22Rv1 (cell line): ENCODE measurements around the gene ZRANB3.

ENCODE experiments used
- CTCF ChIP-seq: fragments of 450-650 bp; IDR thresholded peaks from 2 replicates; pipeline ENCODE4 v1.5.1; 2017; ENCODE audit warnings: mild to moderate bottlenecking
- ZFX ChIP-seq: fragments of 450-650 bp; IDR thresholded peaks from 2 replicates; pipeline ENCODE4 v1.6.1; 2017; ENCODE audit warnings: antibody characterized with exemption, borderline replicate concordance

GRCh38 chr2:135099802-135100483, 431.1 kb downstream of the ZRANB3 start:
- TF ChIP-seq CTCF (no peak), ZFX (no peak)
